ENCODE results near the gene ABHD11. TPM values are rescaled to one million over a fixed set of nuclear protein-coding genes. Genes with fewer than 3 reads are reported as not detected.

Gene ABHD11
- total RNA-seq, 2 donors from 2014 or later, result 17.3 to 18.1 TPM

DNA sequence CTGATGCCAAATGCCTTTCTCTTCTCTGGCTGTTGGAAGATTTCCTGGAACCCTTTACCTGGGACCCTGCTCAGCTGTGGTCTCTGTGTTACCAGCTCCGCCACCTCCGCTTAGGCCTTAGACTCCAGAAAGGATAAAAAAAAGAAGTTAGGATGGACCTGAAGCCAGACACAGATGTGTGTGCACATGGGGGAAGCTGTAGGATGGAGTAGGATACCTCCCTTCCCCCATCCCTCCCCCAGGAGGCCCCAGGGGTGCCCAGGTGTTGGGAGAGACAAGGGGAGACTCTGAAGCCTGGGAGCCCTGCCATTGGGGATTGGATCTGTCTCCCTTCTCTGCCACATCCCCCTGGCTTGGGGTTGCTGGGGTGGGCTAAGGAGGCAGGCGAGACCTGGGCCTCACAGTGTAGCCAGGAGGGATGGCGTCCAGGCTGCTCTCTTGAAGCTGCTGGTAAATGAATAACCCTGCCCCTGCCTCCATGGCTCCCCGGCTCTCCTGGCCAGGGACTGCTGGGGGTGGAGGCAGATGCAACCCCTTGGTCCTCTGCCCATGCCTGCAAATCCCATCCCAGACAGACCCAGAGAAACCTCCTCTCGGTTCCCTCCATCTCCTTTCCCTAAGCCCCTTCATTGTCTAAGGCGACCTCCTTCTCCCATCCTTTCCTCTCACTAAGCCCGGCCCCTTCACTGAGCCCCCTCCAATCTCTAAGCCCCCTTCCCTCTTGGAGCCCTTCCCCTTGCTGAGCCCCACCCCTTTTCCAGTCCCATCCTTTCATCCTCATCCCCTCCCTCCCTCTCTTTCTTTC is 23.5 kb upstream of the ABHD11 start:
- DNase-seq (ENCODE audit: low spot score in 2 of 2), result no peak

DNA sequence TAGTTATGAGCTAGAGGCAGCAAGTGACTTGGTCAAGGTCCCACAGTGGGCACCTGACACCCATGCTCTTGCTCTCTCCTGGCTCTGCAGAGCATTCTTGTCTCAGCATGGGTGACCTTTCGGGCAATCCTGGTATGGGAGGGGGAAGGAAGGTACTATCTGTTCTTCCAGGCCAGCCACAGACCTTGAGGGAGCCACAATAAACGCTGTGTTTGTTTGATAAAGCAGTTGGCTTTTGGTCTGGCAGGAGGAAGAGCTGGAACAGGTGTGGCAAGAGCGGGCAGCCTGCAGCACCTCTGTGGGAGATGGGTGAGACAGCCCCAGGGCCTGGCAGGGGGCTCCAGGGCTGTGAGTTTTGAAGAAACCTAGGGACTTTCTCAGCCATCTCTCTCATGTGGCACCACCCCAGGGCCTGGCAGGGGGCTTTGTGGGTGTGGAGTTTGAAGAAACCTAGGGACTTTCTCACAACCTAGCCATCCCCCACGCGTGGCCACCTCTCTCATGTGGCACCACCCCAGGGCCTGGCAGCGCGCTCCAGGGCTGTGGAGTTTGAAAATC is 20.1 kb upstream of the ABHD11 start:
- ATAC-seq (no peak), DNase-seq (ENCODE audit: low spot score in 2 of 2) (no peak)
- Mint-ChIP-seq H3K9me3 (no peaks in the 10 kb centered on the region), H3K27ac (no peak overlapping the region), H3K36me3 (no peaks in the 10 kb centered on the region)

More for the DNA sequence above, 23.5 kb upstream of the ABHD11 start:
- no peak for ATAC-seq
- Mint-ChIP-seq H3K27ac (no peak overlapping the region), H3K9me3 (no peaks in the 10 kb centered on the region), H3K36me3 (no peaks in the 10 kb centered on the region)

DNA sequence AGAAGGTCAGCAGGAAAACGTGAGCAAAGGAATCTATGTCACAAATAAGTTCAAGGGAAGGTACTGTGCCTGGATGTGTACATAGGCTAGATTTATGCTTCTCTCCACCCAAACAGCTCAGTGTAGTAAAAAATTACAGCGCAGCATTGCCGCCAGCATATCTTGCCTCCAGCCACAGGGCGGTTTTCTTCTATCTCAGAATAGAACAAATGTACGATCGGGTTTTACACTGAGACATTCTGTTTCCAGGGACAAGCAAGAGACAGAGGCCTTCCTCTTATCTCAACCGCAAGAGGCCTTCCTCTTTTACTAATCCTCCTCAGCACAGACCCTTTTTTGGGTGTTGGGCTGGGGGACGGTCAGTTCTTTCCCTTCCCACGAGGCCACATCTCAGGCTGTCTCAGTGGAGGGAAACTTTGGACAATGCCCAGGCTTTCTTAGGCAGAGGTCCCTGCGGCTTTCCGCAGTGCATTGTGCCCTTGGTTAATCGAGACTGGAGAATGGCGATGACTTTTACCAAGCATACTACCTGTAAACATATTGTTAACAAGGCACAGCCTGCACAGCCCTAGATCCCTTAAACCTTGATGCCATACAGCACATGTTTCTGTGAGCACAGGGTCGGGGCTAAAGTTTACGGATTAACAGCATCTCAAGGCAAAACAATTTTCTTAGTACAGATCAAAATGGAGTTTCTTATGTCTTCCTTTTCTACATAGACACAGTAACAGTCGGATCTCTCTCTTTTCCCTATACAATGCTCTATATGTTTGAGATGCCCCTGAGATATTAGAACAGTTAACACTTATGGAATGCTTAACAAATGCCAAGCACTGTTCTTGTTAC is 11.6 kb upstream of the ABHD11 start:
- H3K9me3 Mint-ChIP-seq, result no peaks in the 10 kb centered on the region
- no peak overlapping the region for H3K27ac Mint-ChIP-seq
- DNase-seq (ENCODE audit: low spot score in 2 of 2) (no peak), ATAC-seq (no peak)
- H3K36me3 Mint-ChIP-seq, result no peaks in the 10 kb centered on the region

DNA sequence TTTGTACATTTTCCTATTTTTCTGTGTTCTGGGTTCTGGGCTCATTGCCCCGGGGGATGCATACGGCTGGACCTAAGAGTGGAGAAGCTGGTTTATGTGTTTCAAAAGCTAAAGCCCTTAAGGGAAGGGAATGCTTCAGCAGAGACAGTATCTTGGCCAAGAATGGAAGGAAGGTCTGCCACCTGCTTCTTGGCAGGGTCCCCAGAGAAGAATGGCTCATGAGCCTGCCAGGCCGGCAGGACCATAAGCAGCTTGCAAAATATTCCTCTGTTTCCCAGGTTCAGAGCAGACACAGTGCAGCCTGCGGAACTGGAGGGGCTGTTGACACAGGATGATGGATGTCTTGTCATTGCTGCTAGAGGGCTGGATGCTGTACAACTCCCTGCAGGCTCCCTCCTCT is 7.8 kb upstream of the ABHD11 start:
- no peak overlapping the region for H3K27ac Mint-ChIP-seq
- no peak for ATAC-seq

DNA sequence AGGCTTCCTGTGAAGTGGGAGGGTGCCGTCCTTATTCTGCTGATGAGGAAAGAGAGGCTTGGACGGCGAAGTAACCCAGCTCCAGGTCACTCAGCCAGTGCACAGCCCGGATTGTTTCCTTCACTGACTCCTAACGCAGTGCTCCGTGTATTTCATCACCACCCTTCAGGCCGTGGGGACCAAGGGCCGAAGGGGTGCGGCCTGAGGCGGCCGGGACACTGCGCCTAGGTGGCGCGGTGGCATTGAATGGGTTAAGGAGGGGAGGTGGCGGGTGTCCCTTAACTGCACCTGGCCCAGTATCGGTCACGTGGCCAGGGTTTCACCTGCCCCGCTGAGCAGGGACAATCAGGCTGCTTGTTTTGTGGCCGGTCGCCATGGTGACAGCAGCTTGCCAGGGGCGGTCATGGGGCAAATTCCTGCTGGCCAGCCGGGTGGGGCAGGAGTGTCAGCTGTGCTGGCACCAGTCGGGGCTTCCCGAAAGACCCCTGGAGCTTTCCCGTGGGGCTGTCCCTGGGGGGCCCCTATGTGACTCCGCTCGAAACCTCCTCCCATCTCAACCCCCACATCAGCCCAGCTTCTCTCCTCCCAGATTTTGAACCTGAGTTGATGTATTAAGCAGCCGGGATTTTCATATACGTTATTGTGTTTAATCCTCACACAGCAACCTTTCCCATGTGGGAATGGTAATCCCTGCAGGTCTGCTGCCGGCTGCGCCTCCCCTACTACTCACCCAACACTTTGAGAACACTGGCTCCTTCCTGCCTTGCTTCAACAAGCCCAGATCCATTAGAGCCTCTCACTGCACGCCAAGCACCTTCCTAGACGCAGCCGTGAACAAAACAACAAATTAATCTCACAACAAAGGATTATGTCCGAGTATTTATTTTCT is 4.4 kb upstream of the ABHD11 start:
- no peak for DNase-seq (ENCODE audit: low spot score in 2 of 2)
- Mint-ChIP-seq H3K27ac (no peak overlapping the region), H3K9me3 (no peaks in the 10 kb centered on the region), H3K36me3 (peaks cover 0 to 3% of the 10 kb centered on the region in 2 donors)
- ATAC-seq, result no peak

More for the DNA sequence above, 7.8 kb upstream of the ABHD11 start:
- DNase-seq (ENCODE audit: low spot score in 2 of 2), result no peak
- Mint-ChIP-seq H3K36me3 (no peaks in the 10 kb centered on the region), H3K9me3 (no peaks in the 10 kb centered on the region)

DNA sequence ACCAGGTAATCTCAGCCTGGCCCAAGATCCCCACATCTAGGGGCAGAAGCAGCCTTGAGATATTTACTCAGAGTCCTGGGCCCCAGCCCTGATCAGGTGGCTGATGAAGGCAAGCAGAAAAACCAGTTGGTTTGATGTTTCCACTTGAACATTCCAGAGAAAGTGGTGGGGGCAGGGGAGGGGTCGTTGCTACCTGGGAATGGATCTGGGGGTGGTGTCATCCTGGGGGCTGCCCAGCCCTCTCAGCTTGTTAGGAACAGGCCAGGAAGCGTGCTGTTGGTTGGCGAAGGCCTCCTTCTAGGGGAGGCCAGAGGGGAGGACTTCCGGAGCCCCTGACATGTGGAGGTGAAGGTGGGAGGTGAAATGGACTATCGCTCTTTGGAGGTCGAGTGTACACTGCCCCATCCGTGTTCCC is 3.7 kb upstream of the ABHD11 start:
- DNase-seq (ENCODE audit: low spot score in 2 of 2) (no peak), ATAC-seq (no peak)
- H3K36me3 Mint-ChIP-seq, result peaks cover 0 to 7% of the 10 kb centered on the region in 2 donors
- no peaks in the 10 kb centered on the region for H3K9me3 Mint-ChIP-seq
- no peak overlapping the region for H3K27ac Mint-ChIP-seq

DNA sequence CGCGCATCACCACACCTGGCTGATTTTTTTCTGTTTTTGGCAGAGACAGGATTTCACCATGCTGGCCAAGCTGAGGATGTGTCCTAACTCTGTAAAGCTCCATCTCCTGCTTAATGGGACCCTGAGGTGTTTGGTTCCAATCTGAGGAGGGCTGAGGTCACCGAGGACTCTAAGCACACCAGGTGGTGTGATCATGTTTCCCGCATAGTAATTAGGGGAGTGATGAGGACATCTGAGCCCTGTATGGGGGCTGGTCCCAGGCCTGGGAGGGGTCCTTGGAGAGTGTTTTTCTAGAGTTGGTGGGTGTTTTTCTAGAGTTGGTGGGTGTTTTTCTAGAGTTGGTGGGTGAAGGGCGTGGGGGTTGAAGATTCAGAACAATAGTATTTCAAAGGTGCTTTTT is 3.0 kb upstream of the ABHD11 start:
- DNase-seq (ENCODE audit: low spot score in 2 of 2) (no peak), ATAC-seq (no peak)
- Mint-ChIP-seq H3K36me3 (peaks cover 0 to 7% of the 10 kb centered on the region in 2 donors), H3K27ac (no peak overlapping the region), H3K9me3 (no peaks in the 10 kb centered on the region)

DNA sequence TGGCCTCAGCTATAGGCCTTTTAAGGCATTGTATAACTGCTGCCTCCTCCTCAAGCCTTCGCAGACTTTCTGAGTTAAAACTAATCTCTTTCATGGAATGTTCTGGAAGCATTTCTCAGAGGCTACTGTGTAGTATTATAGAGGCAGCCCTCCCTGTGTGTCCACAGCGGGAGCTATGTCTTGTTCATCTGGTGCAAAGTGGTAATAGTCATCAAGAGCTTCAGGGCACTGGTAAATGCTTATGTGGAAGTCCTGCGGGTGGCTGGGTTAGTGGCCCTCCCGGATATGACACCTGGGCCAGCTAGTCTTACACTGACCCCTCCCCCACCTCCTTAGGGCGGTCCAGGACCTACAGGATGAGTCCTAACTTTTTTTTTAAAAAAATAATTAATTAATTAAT is 2.2 kb upstream of the ABHD11 start:
- peaks cover 0 to 7% of the 10 kb centered on the region in 2 donors for H3K36me3 Mint-ChIP-seq
- ATAC-seq, result no peak
- DNase-seq (ENCODE audit: low spot score in 2 of 2), result no peak
- H3K9me3 Mint-ChIP-seq, result no peaks in the 10 kb centered on the region
- no peak overlapping the region for H3K27ac Mint-ChIP-seq

DNA sequence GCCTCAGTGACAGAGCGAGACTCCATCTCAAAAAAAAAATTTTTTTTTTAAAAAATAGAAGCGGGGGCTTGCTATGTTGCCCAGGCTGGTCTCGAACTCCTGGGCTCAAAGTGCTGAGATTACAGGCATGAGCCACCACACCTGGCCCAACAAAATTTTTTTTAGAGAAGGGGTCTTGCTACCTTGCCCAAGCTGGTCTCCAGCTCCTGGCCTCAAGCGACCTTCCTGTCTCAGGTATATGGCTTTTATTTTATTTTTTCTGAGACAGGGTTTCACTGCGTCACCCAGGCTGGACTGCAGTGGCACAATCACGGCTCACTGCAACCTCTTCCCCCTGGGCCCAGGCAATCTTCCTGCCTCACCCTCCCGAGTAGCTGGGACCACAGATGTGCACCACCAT is 1.6 kb upstream of the ABHD11 start:
- H3K9me3 Mint-ChIP-seq, result no peaks in the 10 kb centered on the region
- H3K36me3 Mint-ChIP-seq, result peaks cover 0 to 7% of the 10 kb centered on the region in 2 donors
- ATAC-seq (no peak), DNase-seq (ENCODE audit: low spot score in 2 of 2) (no peak)
- H3K27ac Mint-ChIP-seq, result no peak overlapping the region

DNA sequence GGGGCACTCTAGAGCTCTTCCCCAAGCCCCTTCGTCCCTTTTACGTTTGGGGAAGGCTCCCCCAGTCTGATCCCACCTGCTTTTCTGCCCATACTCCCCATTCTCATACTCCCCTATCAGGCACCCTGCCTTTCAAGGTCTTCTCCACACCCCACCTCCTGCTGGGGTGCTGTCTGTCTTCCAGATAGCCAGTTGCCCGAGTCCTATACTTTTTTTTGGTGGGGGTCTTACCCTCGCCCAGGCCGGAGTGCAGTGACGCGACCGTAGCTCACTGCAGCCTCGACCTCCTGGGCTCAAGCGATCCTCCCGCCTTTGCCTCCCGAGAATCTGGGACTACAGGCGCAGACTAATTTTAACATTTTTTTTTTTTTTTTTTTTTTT is 775 bp upstream of the ABHD11 start:
- H3K27ac Mint-ChIP-seq, result peak overlapping the region; percentile 88 to 93
- DNase-seq (ENCODE audit: low spot score in 2 of 2) (no peak), ATAC-seq (no peak)
- peaks cover 0 to 7% of the 10 kb centered on the region in 2 donors for H3K36me3 Mint-ChIP-seq
- H3K9me3 Mint-ChIP-seq, result no peaks in the 10 kb centered on the region

DNA sequence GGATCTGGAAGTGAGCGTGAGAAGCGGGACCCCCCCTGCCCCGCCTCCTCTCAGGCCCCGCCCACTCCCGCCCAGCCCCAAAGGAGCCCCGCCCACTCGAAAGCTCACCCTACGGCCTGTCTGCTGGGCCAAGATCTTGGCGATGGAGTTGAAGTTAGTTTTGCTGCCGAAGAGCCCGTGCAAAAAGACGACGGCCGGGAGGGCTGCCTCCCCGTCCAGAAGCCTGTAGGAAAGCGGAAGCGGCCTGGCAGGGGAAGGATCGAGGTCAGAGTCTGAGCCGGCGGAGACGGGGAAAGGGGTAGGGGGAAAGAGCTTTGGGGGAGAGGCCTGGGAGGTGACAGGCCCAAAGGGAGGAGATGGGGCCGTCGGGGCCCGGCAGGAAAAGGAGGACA is 386 bp downstream of the ABHD11 start:
- DNase-seq (ENCODE audit: low spot score in 2 of 2) (peak in 1 of 2 donors; percentile 61), ATAC-seq (peak; percentile 7 to 24)
- Mint-ChIP-seq H3K27ac (peak overlapping the region; percentile 88 to 98), H3K36me3 (peaks cover 0 to 7% of the 10 kb centered on the region in 2 donors), H3K9me3 (no peaks in the 10 kb centered on the region)

DNA sequence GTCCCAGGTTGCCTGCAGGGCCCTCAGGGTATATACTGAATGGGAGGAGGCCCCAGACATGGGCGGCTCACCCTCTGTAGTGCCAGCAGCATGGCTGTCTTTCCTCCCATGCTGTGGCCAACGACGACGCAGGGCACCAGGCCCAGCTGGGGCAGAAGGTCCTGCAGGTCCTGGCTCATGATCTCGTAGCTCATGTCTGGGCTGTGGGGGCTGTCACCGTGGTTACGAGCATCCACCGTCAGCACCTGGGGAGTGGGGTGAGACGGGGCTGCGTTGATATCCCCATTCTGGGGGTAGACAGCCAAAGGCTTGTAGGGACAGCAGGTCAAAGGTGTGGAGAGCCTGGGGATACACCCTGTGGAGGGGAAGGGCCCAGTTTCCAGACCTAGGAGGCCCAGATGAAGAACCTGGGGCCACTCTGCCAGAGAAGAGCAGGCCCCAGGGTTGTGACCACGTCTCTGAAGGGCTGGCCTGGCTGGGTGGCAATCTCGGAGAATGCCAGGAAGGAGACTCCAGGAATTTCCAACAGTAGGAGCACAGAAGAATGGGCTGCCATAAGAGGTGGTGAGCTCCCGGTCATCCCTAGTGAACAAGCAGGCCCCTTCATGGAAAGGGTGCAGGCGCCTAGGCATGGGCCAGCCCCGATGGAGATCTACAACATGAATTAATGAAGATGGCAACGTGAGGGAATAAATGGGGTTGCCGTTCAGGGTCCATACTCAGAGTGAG is 947 bp downstream of the ABHD11 start:
- DNase-seq (ENCODE audit: low spot score in 2 of 2), result no peak
- H3K27ac Mint-ChIP-seq, result peak overlapping the region; percentile 88 to 98
- H3K9me3 Mint-ChIP-seq, result no peaks in the 10 kb centered on the region
- H3K36me3 Mint-ChIP-seq, result peaks cover 0 to 7% of the 10 kb centered on the region in 2 donors
- no peak for ATAC-seq

DNA sequence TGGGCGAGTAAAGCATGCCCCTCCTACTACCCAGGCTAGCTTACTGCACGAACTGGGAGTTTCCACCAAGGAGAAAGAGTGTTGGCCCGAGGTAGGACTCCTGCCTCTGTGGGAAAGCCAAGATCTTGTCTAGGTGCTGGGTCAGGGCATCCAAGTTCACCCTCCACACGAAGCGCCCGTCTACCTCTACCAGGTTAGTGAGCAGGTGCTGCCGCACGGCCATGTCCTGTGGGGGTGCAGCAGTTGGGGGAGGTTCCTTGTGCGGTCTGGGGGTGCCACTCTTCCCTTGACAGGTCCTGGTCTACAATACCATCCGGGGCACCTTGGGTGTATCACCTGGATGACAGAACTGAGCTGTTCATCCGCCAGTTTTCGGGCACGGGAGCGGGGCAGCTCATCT is 1.7 kb downstream of the ABHD11 start:
- Mint-ChIP-seq H3K9me3 (no peaks in the 10 kb centered on the region), H3K36me3 (peaks cover 0 to 7% of the 10 kb centered on the region in 2 donors), H3K27ac (peak overlapping the region in 1 of 2 donors; percentile 88)
- DNase-seq (ENCODE audit: low spot score in 2 of 2), result no peak
- ATAC-seq, result no peak

DNA sequence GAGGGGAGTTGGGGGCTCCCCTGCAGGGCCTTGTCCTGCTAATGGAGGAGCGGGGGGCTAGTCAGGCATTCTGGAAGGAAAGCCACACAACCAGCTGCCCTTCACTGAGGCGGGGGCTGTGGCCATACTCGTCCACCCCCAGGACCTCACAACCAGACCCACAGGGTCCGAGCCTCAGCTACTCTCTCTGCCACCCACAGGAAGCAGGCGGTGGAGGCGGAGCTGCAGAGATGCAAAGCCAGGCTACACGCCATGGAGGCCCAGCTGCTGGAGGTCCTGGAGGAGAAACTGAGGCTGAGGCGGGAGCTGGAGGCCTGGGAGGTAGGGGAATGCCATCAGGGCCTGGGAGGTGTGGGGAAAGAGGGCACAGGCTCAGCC is 3.1 kb downstream of the ABHD11 start:
- peaks cover 0 to 7% of the 10 kb centered on the region in 2 donors for H3K36me3 Mint-ChIP-seq
- H3K9me3 Mint-ChIP-seq, result no peaks in the 10 kb centered on the region
- no peak for ATAC-seq
- no peak for DNase-seq (ENCODE audit: low spot score in 2 of 2)
- peak overlapping the region; percentile 61 to 74 for H3K27ac Mint-ChIP-seq

DNA sequence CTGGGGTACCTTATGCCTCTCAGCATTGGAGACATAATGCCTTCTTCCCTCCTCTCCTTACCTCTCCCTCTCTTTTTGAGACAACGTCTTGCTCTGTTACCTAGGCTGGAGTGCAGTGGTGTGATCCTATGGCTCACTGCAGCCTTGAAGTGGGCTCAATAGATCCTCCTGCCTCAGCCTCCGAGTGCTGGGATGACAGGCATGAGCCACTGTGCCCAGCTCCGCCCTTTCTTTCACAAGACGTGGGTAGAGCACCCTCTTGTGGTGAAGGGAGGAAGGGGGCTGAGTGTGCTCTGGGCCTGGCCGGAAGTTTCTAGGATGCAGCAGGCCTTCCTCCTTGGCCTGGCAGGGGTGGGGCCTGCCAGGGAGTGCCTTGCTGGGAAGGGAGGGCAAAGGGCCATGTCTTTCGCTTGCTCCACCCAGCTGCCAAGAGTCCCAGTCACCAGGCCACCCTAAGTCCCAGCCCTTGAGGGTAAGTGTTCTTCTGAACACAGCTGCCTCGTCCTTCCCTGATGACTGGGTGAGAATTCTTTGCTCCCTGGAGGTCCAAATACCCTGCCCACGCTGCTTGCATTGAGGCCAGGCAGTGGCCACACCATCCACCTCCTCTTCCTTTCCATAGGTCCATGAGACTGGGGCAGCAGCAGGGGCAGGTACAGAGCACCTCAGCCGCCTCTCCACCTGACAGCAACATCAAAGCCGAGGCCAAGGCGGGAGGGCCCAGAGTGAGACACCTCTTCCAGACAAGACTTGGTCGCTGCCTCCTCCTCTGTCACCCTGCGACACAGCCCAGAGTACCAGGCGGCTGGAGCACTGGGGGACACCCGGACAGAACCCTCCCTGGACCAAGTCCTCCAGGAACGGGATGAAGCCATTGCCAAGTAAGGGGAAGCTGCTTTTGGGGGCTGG is 3.7 kb downstream of the ABHD11 start:
- H3K27ac Mint-ChIP-seq, result peak overlapping the region; percentile 22 to 61
- H3K9me3 Mint-ChIP-seq, result no peaks in the 10 kb centered on the region
- peaks cover 0 to 7% of the 10 kb centered on the region in 2 donors for H3K36me3 Mint-ChIP-seq
- peak; percentile 51 to 57 for ATAC-seq
- DNase-seq (ENCODE audit: low spot score in 2 of 2), result peak; percentile 77 to 87
